Erythroblast (primary cell): ENCODE results near the gene AKAP13.

Experiments used
- GATA1 ChIP-seq: IDR thresholded peaks from 2 replicates; pipeline ENCODE4 v1.6.1; 2011; ENCODE audit warnings: low read depth, mild to moderate bottlenecking, control low read depth, low read length, moderate library complexity
- POLR2A ChIP-seq: IDR thresholded peaks from 2 replicates; pipeline ENCODE4 v1.6.1; 2011; ENCODE audit warnings: mild to moderate bottlenecking, low read length

GRCh38 chr15:85427286-85428028 lies 47.1 kb downstream of the AKAP13 start:
- TF ChIP-seq POLR2A (no peak), GATA1 (no peak)
